ENCODE data around the gene RNF128.
"Not testable (repeated sequence)": the region's sequence is repeated elsewhere in the genome, so short reads cannot be mapped to it uniquely, and the experiment has no call there.

The RNF128 gene

GRCh38 chrX:106811131-106811910 is 84.8 kb downstream of the RNF128 start:
- ChIA-PET CTCF (no interaction called here), POLR2A (no interaction called here)
- TF ChIP-seq SUZ12 (IDR thresholded peaks at IDR 0.05) (no peak), FOXK2 (IDR thresholded peaks at IDR 0.05) (no peak), ARNT (IDR thresholded peaks at IDR 0.05) (no peak)
- no peak for DNase-seq (ENCODE audit: extremely low spot score)

DNA sequence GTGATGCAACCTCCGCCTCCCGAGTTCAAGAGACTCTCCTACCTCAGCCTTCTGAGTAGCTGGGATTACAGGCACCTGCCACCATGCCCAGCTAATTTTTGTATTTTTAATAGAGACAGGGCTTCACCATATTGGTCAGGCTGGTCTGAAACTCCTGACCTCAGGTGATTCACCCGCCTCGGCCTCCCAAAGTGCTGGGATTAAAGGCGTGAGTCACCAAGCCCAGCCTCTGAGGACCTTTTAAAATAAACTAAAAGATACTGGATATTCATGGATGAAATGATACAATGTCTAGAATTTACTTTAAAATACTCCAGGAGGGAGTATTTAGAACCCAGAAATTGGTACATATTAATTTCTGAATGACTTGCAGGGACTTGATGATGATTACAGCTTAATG is 86.4 kb downstream of the RNF128 start:
- DNase-seq (ENCODE audit: extremely low spot score); CTCF ChIA-PET; POLR2A ChIA-PET: not testable (repeated sequence)

DNA sequence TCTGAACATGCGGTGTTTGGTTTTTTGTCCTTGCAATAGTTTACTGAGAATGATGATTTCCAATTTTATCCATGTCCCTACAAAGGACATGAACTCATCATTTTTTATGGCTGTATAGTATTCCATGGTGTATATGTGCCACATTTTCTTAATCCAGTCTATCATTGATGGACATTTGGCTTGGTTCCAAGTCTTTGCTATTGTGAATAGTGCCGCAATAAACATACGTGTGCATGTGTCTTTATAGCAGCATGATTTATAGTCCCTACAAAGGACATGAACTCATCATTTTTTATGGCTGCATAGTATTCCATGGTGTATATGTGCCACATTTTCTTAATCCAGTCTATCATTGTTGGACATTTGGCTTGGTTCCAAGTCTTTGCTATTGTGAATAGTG is 87.6 kb downstream of the RNF128 start:
- CTCF ChIA-PET; DNase-seq (ENCODE audit: extremely low spot score); POLR2A ChIA-PET: not testable (repeated sequence)
